PC-3 (cell line): Measurements from ENCODE around the gene BCKDHB. TPM values are rescaled to one million over a fixed set of nuclear protein-coding genes. Genes with fewer than 3 reads are reported as not detected.

Experiments
- ATAC-seq: fragments of 200-7000 bp; cut with Tn5 transposase; 2 replicates; pipeline ENCODE4 v1.9.1; 2020; ENCODE audit warnings: mild to moderate bottlenecking, moderate library complexity
- BruUV-seq: library from RNA; stranded (reverse); fragments of 400-500 nt; replicated peaks from 2 replicates; lab custom pipeline; 2021; lab: Mats Ljungman, UMichigan
- CTCF ChIA-PET: fragments of 300-600 bp; sonication (Branson Sonifier 250); formaldehyde crosslinking; loops from one replicate; lab custom pipeline; 2022; ENCODE audit warnings: antibody characterized with exemption; lab: Charles Lee
- POLR2A ChIA-PET: fragments of 300-600 bp; sonication (Branson Sonifier 250); formaldehyde crosslinking; loops from one replicate; lab custom pipeline; 2022; ENCODE audit warnings: antibody characterized with exemption; ENCODE audit not compliant: unreplicated experiment; lab: Charles Lee
- DNase-seq: peaks from one replicate; pipeline ENCODE4 v3.0.0-alpha.2; 2015
- H2AFZ ChIP-seq: fragments of 300-600 bp; sonication (generic); 2 replicates; pipeline ENCODE4 v1.6.0; 2016; ENCODE audit warnings: antibody characterized with exemption, low read length
- H3F3A ChIP-seq: fragments of 300-600 bp; sonication (generic); one replicate; pipeline ENCODE4 v1.6.0; 2017; ENCODE audit warnings: antibody characterized with exemption, low read length, control low read depth, mild to moderate bottlenecking; ENCODE audit not compliant: unreplicated experiment
- H3K27ac ChIP-seq: fragments of 300-600 bp; sonication (generic); 2 replicates; pipeline ENCODE4 v1.5.1; 2016; ENCODE audit warnings: mild to moderate bottlenecking, low read length
- H3K27me3 ChIP-seq: fragments of 300-600 bp; sonication (generic); 2 replicates; pipeline ENCODE4 v1.6.1; 2016; ENCODE audit warnings: low read length, mixed read lengths
- H3K36me3 ChIP-seq: fragments of 300-600 bp; sonication (generic); 2 replicates; pipeline ENCODE4 v1.6.1; 2016; ENCODE audit warnings: low read depth, mixed run types, low read length, mixed read lengths
- H3K4me1 ChIP-seq: fragments of 300-600 bp; sonication (generic); 2 replicates; pipeline ENCODE4 v1.5.1; 2016; ENCODE audit warnings: low read length; ENCODE audit not compliant: insufficient read depth
- H3K4me2 ChIP-seq: fragments of 300-600 bp; sonication (generic); 2 replicates; pipeline ENCODE4 v1.6.0; 2016; ENCODE audit warnings: low read length
- H3K4me3 ChIP-seq: fragments of 300-600 bp; sonication (generic); 2 replicates; pipeline ENCODE4 v1.5.1; 2016; ENCODE audit warnings: mild to moderate bottlenecking, low read length, mixed read lengths
- H3K79me2 ChIP-seq: fragments of 300-600 bp; sonication (generic); 2 replicates; pipeline ENCODE4 v1.6.1; 2017; ENCODE audit warnings: low read length, mixed read lengths
- H3K9ac ChIP-seq: fragments of 300-600 bp; sonication (generic); 2 replicates; pipeline ENCODE4 v1.6.0; 2016; ENCODE audit warnings: mild to moderate bottlenecking, low read length
- H3K9me2 ChIP-seq: fragments of 300-600 bp; sonication (generic); replicated peaks from 2 replicates; pipeline ENCODE4 v1.6.1; 2016; ENCODE audit warnings: mixed run types, low read length, mixed read lengths
- H3K9me3 ChIP-seq: fragments of 300-600 bp; sonication (generic); 2 replicates; pipeline ENCODE4 v1.6.1; 2016; ENCODE audit warnings: low read length, mixed read lengths
- H4K20me1 ChIP-seq: fragments of 300-600 bp; sonication (generic); 2 replicates; pipeline ENCODE4 v1.6.1; 2016; ENCODE audit warnings: low read length, mixed read lengths
- CTCF ChIP-seq: fragments of 300-600 bp; sonication (generic); conservative IDR thresholded peaks from 2 replicates; pipeline ENCODE4 v1.5.1; 2017; ENCODE audit warnings: antibody characterized with exemption, low read depth, mild to moderate bottlenecking, low read length
- EZH2 ChIP-seq: fragments of 300-600 bp; sonication (generic); IDR thresholded peaks from one replicate; pipeline ENCODE4 v1.6.1; 2017; ENCODE audit warnings: antibody characterized with exemption, mild to moderate bottlenecking, low read length; ENCODE audit not compliant: unreplicated experiment
- EZH2phosphoT487 ChIP-seq: fragments of 300-600 bp; sonication (generic); IDR thresholded peaks from 2 replicates; pipeline ENCODE4 v1.6.1; 2018; ENCODE audit warnings: mild to moderate bottlenecking, antibody characterized with exemption, low read length, borderline replicate concordance
- intact Hi-C: fragments of 100-400 bp; cut with micrococcal nuclease; formaldehyde crosslinking; loops from 2 replicates; pipeline ENCODE4 v1.9.0; 2023
- total RNA-seq: library from RNA; depleted of rRNA; stranded (reverse); fragments of >200 nt; gene quantifications from 2 replicates; pipeline ENCODE4 v1.2.3, GENCODE V29; 2014

The BCKDHB gene
- total RNA-seq, 1 experiment from 2014 or later = 9.9 TPM

GRCh38 chr6:80094017-80094416 lies 12.5 kb upstream of the BCKDHB start:
- POLR2A ChIA-PET = no interaction called here

GRCh38 chr6:80095600-80095999 lies 10.9 kb upstream of the BCKDHB start:
- ChIA-PET CTCF (no interaction called here), POLR2A (no interaction called here)
- Histone ChIP-seq H2AFZ (no peak overlapping the region), H3K4me1 (no peaks in the 10 kb centered on the region), H3K27me3 (no peaks in the 10 kb centered on the region), H3K36me3 (no peaks in the 10 kb centered on the region), H3K9me2 (no peaks in the 10 kb centered on the region), H3K79me2 (no peaks in the 10 kb centered on the region), H3K27ac (no peak overlapping the region), H3K9ac (no peak overlapping the region), H3K4me2 (no peak overlapping the region), H3K9me3 (no peaks in the 10 kb centered on the region), H4K20me1 (no peaks in the 10 kb centered on the region), H3F3A (no peaks in the 10 kb centered on the region), H3K4me3 (no peak overlapping the region)
- intact Hi-C loops = loop anchor here (10.0 kb wide), 2 partner anchors 91 to 221 kb away; partner anchors contain the start of gene TTK
- no TSS peak for BruUV-seq
- no peak for DNase-seq
- TF ChIP-seq EZH2 = no peak
- TF ChIP-seq CTCF = no peak
- TF ChIP-seq EZH2phosphoT487 = no peak
- no peak for ATAC-seq

More at GRCh38 chr6:80094017-80094416, 12.5 kb upstream of the BCKDHB start:
- H3K27ac ChIP-seq = no peak overlapping the region
- no peaks in the 10 kb centered on the region for H4K20me1 ChIP-seq
- H3K4me1 ChIP-seq = no peaks in the 10 kb centered on the region
- no peaks in the 10 kb centered on the region for H3K36me3 ChIP-seq
- ATAC-seq (no peak; the same call in 1 of the 2 replicates), DNase-seq (peak; percentile 49)
- no peaks in the 10 kb centered on the region for H3F3A ChIP-seq
- no peak overlapping the region for H3K4me3 ChIP-seq
- CTCF ChIA-PET = no interaction called here
- TF ChIP-seq CTCF = peak; percentile 62
- no peak for TF ChIP-seq EZH2phosphoT487
- no peaks in the 10 kb centered on the region for H3K27me3 ChIP-seq
- no peaks in the 10 kb centered on the region for H3K9me3 ChIP-seq
- BruUV-seq = no TSS peak
- H3K79me2 ChIP-seq = no peaks in the 10 kb centered on the region
- no peak overlapping the region for H3K4me2 ChIP-seq
- H2AFZ ChIP-seq = no peak overlapping the region
- intact Hi-C loops = loop anchor here (1.0 to 10.0 kb wide), 3 partner anchors 89 to 219 kb away; partner anchors contain the start of gene TTK
- no peaks in the 10 kb centered on the region for H3K9me2 ChIP-seq
- no peak overlapping the region for H3K9ac ChIP-seq

GRCh38 chr6:80098392-80098791 lies 8.1 kb upstream of the BCKDHB start:
- POLR2A ChIA-PET = no interaction called here
- H3K27ac ChIP-seq = no peak overlapping the region
- H3K36me3 ChIP-seq = no peaks in the 10 kb centered on the region
- H3F3A ChIP-seq = no peaks in the 10 kb centered on the region
- intact Hi-C loops = loop anchor here (10.0 kb wide), 2 partner anchors 94 to 224 kb away; partner anchors contain the start of gene TTK
- no peak for TF ChIP-seq CTCF
- TF ChIP-seq EZH2phosphoT487 = no peak
- TF ChIP-seq EZH2 = no peak
- H3K9ac ChIP-seq = no peak overlapping the region
- H3K4me2 ChIP-seq = no peak overlapping the region
- no peaks in the 10 kb centered on the region for H3K79me2 ChIP-seq
- DNase-seq (no peak), ATAC-seq (no peak)
- H3K9me2 ChIP-seq = no peaks in the 10 kb centered on the region
- no peaks in the 10 kb centered on the region for H3K4me1 ChIP-seq
- BruUV-seq = no TSS peak
- H4K20me1 ChIP-seq = no peaks in the 10 kb centered on the region
- no peaks in the 10 kb centered on the region for H3K9me3 ChIP-seq
- no peaks in the 10 kb centered on the region for H3K27me3 ChIP-seq
- no peak overlapping the region for H2AFZ ChIP-seq
- no peak overlapping the region for H3K4me3 ChIP-seq
- CTCF ChIA-PET = interaction anchor here (0.7 kb wide), 1 partner anchor 225 kb away, joined by 4 read pairs; no protein-coding TSS in a partner anchor
